ENCODE results near the gene GFRA4.

- TF ChIP-seq CTCF (conservative IDR thresholded peaks at IDR 0.05; ENCODE audit: low read length) (0 out of 2 replicates have a peak, but pooled peaks have one; percentile 11), EZH2phosphoT487 (IDR thresholded peaks at IDR 0.05; ENCODE audit: borderline replicate concordance) (no peak)
Measured at GRCh38 chr20:3612795-3613572, 50.2 kb downstream of the GFRA4 start.

Measured in Loucy (cell line).